Calu3 (cell line): ENCODE data around the gene TBCE. TPM values are rescaled to one million over a fixed set of nuclear protein-coding genes. Genes with fewer than 3 reads are reported as not detected.

ENCODE experiments used
- BruUV-seq: library from RNA; stranded (reverse); fragments of 400-500 nt; replicated peaks from 2 replicates; lab custom pipeline; 2021; lab: Mats Ljungman, UMichigan
- CTCF ChIA-PET: fragments of 300-600 bp; sonication (Branson Sonifier 250); formaldehyde crosslinking; loops from one replicate; lab custom pipeline; 2022; ENCODE audit warnings: antibody characterized with exemption; lab: Charles Lee
- DNase-seq: peaks from one replicate; pipeline ENCODE4 v3.0.0; 2022
- H3K27ac Mint-ChIP-seq: one replicate; pipeline ENCODE4 v1.8.0; 2022; ENCODE audit warnings: mixed read lengths; ENCODE audit not compliant: unreplicated experiment
- H3K27me3 Mint-ChIP-seq: one replicate; pipeline ENCODE4 v1.8.0; 2022; ENCODE audit warnings: mixed read lengths; ENCODE audit not compliant: unreplicated experiment
- H3K36me3 Mint-ChIP-seq: one replicate; pipeline ENCODE4 v1.8.0; 2022; ENCODE audit warnings: mild to moderate bottlenecking, moderate library complexity, mixed read lengths; ENCODE audit not compliant: insufficient read depth, unreplicated experiment
- H3K4me1 Mint-ChIP-seq: one replicate; pipeline ENCODE4 v1.8.0; 2022; ENCODE audit warnings: mild to moderate bottlenecking, low read depth, mixed read lengths; ENCODE audit not compliant: unreplicated experiment
- H3K4me3 Mint-ChIP-seq: one replicate; pipeline ENCODE4 v1.8.0; 2022; ENCODE audit warnings: mild to moderate bottlenecking, low read depth, moderate library complexity, mixed read lengths; ENCODE audit not compliant: unreplicated experiment
- H3K9me3 Mint-ChIP-seq: one replicate; pipeline ENCODE4 v1.8.0; 2022; ENCODE audit warnings: low read depth, mixed read lengths; ENCODE audit not compliant: unreplicated experiment
- intact Hi-C: fragments of 100-400 bp; cut with micrococcal nuclease; formaldehyde crosslinking; loops from one replicate; pipeline ENCODE4 v1.10.0; 2022; ENCODE audit not compliant: unreplicated experiment
- total RNA-seq: library from RNA; stranded (reverse); gene quantifications from 2 replicates; pipeline ENCODE4 v1.2.3, GENCODE V29; 2022
- TF ChIP-seq, protein P1 (sequence below): fragments of 200-600 bp; IDR thresholded peaks from one replicate; pipeline ENCODE4 v1.8.0; 2022; ENCODE audit warnings: antibody characterized with exemption; ENCODE audit not compliant: unreplicated experiment

TBCE gene
- total RNA-seq, 1 experiment from 2014 or later: 31.3 TPM

DNA sequence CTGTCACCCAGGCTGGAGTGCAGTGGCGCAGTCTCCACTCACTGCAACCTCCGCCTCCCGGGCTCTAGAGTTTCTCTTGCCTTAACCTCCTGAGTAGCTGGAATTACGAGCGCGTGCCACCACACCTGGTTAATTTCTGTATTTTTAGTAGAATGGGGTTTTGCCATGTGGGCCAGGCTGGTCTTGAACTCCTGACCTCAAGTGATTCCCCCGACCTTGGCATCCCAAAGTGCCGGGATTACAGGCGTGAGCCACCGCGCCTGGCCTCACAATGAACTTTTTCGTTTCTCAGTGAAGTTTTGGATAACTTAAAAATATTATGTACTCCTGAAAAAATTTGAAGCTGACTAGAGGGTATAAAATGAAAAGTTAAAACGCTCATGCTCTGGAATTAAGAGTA is 59.5 kb downstream of the TBCE start:
- no peaks in the 10 kb centered on the region for H3K4me1 Mint-ChIP-seq
- TF ChIP-seq, protein P1, sequence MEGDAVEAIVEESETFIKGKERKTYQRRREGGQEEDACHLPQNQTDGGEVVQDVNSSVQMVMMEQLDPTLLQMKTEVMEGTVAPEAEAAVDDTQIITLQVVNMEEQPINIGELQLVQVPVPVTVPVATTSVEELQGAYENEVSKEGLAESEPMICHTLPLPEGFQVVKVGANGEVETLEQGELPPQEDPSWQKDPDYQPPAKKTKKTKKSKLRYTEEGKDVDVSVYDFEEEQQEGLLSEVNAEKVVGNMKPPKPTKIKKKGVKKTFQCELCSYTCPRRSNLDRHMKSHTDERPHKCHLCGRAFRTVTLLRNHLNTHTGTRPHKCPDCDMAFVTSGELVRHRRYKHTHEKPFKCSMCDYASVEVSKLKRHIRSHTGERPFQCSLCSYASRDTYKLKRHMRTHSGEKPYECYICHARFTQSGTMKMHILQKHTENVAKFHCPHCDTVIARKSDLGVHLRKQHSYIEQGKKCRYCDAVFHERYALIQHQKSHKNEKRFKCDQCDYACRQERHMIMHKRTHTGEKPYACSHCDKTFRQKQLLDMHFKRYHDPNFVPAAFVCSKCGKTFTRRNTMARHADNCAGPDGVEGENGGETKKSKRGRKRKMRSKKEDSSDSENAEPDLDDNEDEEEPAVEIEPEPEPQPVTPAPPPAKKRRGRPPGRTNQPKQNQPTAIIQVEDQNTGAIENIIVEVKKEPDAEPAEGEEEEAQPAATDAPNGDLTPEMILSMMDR: no peak
- CTCF ChIA-PET: interaction anchor here (0.6 kb wide), 1 partner anchor 150 kb away, joined by 6 read pairs; no protein-coding TSS in a partner anchor
- H3K27ac Mint-ChIP-seq: no peak overlapping the region
- H3K36me3 Mint-ChIP-seq: no peaks in the 10 kb centered on the region
- no peak for DNase-seq
- no peak overlapping the region for H3K4me3 Mint-ChIP-seq
- intact Hi-C loops: no loop called here
- no peaks in the 10 kb centered on the region for H3K9me3 Mint-ChIP-seq
- no TSS peak for BruUV-seq
- no peaks in the 10 kb centered on the region for H3K27me3 Mint-ChIP-seq

DNA sequence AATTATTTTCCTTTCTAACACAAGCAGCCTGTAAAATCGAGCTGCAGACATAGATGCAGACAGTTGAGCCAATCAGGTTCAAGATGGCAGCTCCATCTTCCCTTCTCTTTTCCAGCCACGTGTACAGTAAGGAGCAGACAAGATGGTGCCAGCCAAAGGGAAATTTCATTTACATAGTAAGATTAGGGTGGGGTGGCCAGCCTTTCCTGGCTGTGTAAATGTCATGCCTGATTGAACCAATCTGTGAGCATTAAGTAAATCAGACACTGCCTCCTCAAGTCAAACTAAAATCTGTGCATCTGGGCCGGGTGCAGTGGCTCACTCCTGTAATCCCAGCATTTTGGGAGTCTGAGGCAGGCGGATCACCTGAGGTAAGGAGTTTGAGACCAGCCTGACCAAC is 60.2 kb downstream of the TBCE start:
- TF ChIP-seq, protein P1: no peak

DNA sequence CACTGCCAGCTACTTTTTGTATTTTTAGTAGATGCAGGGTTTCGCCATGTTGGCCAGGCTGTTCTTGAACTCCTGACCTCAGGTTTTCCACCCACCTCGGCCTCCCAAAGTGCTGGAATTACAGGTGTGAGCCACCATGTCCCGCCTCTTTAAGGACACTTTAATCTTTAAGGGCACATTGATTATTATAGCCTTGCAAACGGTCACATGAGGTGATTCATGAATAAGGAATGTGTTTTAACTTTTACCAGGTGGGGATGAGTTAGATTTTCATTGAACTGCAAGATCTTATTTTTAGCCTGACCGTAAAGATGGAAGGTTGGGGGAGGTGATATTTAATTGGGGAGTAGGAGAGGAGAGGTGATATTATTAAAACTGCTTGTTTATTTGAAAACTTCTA is 61.9 kb downstream of the TBCE start:
- Mint-ChIP-seq H3K27me3 (no peaks in the 10 kb centered on the region), H3K4me3 (no peak overlapping the region), H3K36me3 (peaks cover 4% of the 10 kb centered on the region), H3K9me3 (no peaks in the 10 kb centered on the region), H3K27ac (no peak overlapping the region), H3K4me1 (no peaks in the 10 kb centered on the region)
- DNase-seq: no peak
- CTCF ChIA-PET: interaction anchor here (0.7 kb wide), 1 partner anchor 176 kb away, joined by 4 read pairs; no protein-coding TSS in a partner anchor
- intact Hi-C loops: no loop called here
- no TSS peak for BruUV-seq
- TF ChIP-seq, protein P1: no peak

More for the DNA sequence above, 60.2 kb downstream of the TBCE start:
- Mint-ChIP-seq H3K4me1 (no peaks in the 10 kb centered on the region), H3K9me3 (no peaks in the 10 kb centered on the region), H3K36me3 (peaks cover 3% of the 10 kb centered on the region), H3K27ac (no peak overlapping the region), H3K27me3 (no peaks in the 10 kb centered on the region), H3K4me3 (no peak overlapping the region)
- no TSS peak for BruUV-seq
- no peak for DNase-seq
- CTCF ChIA-PET: interaction anchor here (0.6 kb wide), 1 partner anchor 150 kb away, joined by 6 read pairs; no protein-coding TSS in a partner anchor
- intact Hi-C loops: no loop called here

DNA sequence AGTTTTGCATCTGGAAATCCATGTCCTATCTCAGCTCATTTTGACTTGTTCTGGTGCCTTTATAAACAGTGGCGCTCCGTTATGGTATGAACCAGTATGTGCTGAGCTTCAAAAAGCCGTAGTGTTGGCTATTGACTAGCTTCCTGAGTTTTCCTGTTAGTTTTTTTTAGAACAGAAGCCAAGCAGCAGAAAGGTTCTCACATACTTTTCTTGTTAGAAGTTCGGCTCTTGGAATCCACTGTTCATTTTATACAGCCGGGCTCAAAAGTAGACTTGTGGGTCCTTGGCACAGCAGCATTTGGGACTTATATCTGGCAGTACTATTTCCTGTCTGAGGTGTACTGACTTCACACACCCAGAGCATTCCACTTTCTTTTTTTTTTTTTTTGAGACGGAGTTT is 63.8 kb downstream of the TBCE start:
- no TSS peak for BruUV-seq
- Mint-ChIP-seq H3K27ac (no peak overlapping the region), H3K4me3 (no peak overlapping the region), H3K27me3 (no peaks in the 10 kb centered on the region), H3K36me3 (peaks cover 4% of the 10 kb centered on the region), H3K4me1 (no peaks in the 10 kb centered on the region), H3K9me3 (no peaks in the 10 kb centered on the region)
- intact Hi-C loops: no loop called here
- TF ChIP-seq, protein P1: no peak
- CTCF ChIA-PET: no interaction called here
- no peak for DNase-seq
